ENCODE measurements around the gene ATG9B. TPM values are rescaled to one million over a fixed set of nuclear protein-coding genes. Genes with fewer than 3 reads are reported as not detected.

The ATG9B gene
- total RNA-seq, 1 experiment from 2014 or later: 13.7 TPM

GRCh38 chr7:151057989-151058780 lies 33.9 kb upstream of the ATG9B start:
- Histone ChIP-seq H3K27me3 (ENCODE audit: insufficient read depth, low read depth) (no peaks in the 10 kb centered on the region), H3K4me3 (peak overlapping the region; percentile 82), H3K36me3 (ENCODE audit: low read depth) (no peaks in the 10 kb centered on the region), H3K9me3 (ENCODE audit: insufficient read depth, low read depth) (no peaks in the 10 kb centered on the region), H3K9me2 (ENCODE audit: insufficient read depth) (no peaks in the 10 kb centered on the region), H3K4me2 (peak overlapping the region; percentile 98), H4K20me1 (ENCODE audit: insufficient read depth) (no peaks in the 10 kb centered on the region; the same call in 1 of the 2 replicates), H3K79me2 (ENCODE audit: low read depth) (peaks cover 27% of the 10 kb centered on the region), H3K4me1 (replicated peaks; ENCODE audit: insufficient read depth) (peaks cover 43% of the 10 kb centered on the region), H3F3A (ENCODE audit: insufficient read depth, low read depth) (peaks cover 42% of the 10 kb centered on the region; the same call in 1 of the 2 replicates), H2AFZ (peak overlapping the region; percentile 88), H3K27ac (peak overlapping the region; percentile 41)
- no peak for TF ChIP-seq EZH2 (IDR thresholded peaks at IDR 0.05; ENCODE audit: low read depth)
- TF ChIP-seq, protein P1, sequence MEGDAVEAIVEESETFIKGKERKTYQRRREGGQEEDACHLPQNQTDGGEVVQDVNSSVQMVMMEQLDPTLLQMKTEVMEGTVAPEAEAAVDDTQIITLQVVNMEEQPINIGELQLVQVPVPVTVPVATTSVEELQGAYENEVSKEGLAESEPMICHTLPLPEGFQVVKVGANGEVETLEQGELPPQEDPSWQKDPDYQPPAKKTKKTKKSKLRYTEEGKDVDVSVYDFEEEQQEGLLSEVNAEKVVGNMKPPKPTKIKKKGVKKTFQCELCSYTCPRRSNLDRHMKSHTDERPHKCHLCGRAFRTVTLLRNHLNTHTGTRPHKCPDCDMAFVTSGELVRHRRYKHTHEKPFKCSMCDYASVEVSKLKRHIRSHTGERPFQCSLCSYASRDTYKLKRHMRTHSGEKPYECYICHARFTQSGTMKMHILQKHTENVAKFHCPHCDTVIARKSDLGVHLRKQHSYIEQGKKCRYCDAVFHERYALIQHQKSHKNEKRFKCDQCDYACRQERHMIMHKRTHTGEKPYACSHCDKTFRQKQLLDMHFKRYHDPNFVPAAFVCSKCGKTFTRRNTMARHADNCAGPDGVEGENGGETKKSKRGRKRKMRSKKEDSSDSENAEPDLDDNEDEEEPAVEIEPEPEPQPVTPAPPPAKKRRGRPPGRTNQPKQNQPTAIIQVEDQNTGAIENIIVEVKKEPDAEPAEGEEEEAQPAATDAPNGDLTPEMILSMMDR (conservative IDR thresholded peaks at IDR 0.05): no peak
- intact Hi-C loops (cut with micrococcal nuclease; ENCODE audit: unreplicated experiment): loop anchor here (1.0 kb wide), 6 partner anchors 19 to 169 kb away; partner anchors contain the start of genes ABCB8, ABCF2 and AGAP3
- CTCF ChIA-PET: no interaction called here
- POLR2A ChIA-PET (ENCODE audit: unreplicated experiment): interaction anchor here (0.6 to 1.0 kb wide), 4 partner anchors 20 to 34 kb away, joined by 3 to 8 read pairs (median 4); partner anchors contain the start of genes ABCB8 and ATG9B
- BruUV-seq (replicated peaks): TSS peak; percentile 75
- peak; percentile 99 to 100 for DNase-seq

GRCh38 chr7:151057506-151057988 lies 33.3 kb upstream of the ATG9B start, which contains the start of gene CDK5:
TSS of gene CDK5 (minus strand) at chr7:151057897. CDS start at chr7:151057848, 49 bp downstream.
- Histone ChIP-seq H3K36me3 (ENCODE audit: low read depth) (no peaks in the 10 kb centered on the region), H3K4me1 (replicated peaks; ENCODE audit: insufficient read depth) (peaks cover 38% of the 10 kb centered on the region), H3F3A (ENCODE audit: insufficient read depth, low read depth) (peaks cover 41% of the 10 kb centered on the region; the same call in 1 of the 2 replicates), H3K4me3 (peak within 1 kb of the TSS; percentile 82), H3K27ac (peak within 1 kb of the TSS; percentile 41), H3K9me2 (ENCODE audit: insufficient read depth) (no peaks in the 10 kb centered on the region), H3K27me3 (ENCODE audit: insufficient read depth, low read depth) (no peaks in the 10 kb centered on the region), H2AFZ (peak within 1 kb of the TSS; percentile 88), H3K79me2 (ENCODE audit: low read depth) (peaks cover 27% of the 10 kb centered on the region), H4K20me1 (ENCODE audit: insufficient read depth) (no peaks in the 10 kb centered on the region; the same call in 1 of the 2 replicates), H3K9me3 (ENCODE audit: insufficient read depth, low read depth) (no peaks in the 10 kb centered on the region), H3K4me2 (peak within 1 kb of the TSS; percentile 98)
- ChIA-PET CTCF (no interaction called here), POLR2A (ENCODE audit: unreplicated experiment) (interaction anchor here (1.0 kb wide), 1 partner anchor 29 kb away, joined by 3 read pairs; the partner anchor contains the start of gene ABCB8)
- no peak for DNase-seq
- intact Hi-C loops (cut with micrococcal nuclease; ENCODE audit: unreplicated experiment): no loop called here
- no peak for TF ChIP-seq EZH2 (IDR thresholded peaks at IDR 0.05; ENCODE audit: low read depth)
- TF ChIP-seq, protein P1 (conservative IDR thresholded peaks at IDR 0.05): no peak
- BruUV-seq (replicated peaks): no TSS peak

DNA sequence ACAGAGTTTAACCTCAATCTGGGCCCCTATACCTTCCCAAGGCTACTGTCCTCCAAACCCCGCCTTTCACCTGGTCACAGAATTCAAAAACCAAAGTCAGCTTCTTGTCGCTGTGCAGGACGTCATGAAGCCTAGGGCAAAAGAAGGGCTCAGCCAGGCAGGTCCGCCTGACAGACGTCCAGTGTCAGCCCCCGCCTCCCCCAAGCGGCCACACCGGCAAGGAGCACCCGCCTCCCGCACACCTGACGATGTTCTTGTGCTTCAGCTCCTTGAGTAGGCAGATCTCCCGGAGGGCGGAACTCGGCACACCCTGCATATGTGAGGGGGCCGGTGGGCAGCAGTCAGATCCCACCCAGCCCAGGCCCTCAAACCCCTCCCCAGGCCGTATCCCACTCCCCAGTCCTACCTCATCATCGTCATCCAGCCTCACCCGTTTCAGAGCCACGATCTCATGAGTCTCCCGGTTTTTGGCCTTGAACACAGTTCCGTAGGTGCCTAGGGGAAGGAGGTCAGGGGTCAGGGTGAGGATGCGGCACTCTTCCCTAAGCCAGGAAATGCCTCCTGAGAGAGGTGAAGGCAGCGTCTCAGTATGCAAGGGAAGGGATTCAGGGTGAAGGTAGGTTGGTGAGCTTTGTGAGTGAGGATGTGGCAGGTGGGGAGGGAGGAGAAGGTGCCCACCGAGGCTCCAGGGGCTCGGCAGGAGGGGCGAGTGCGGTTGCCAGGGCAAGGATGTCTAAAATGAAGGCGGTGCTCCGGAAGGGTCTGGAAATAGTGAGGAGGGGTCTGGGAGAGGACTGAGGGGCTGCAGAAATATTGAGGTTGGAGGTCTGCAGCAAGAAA lies 32.6 kb upstream of the ATG9B start:
- Histone ChIP-seq H3K27me3 (ENCODE audit: insufficient read depth, low read depth) (no peaks in the 10 kb centered on the region), H3K4me2 (peak overlapping the region; percentile 98), H2AFZ (peak overlapping the region; percentile 88), H3K27ac (no peak overlapping the region), H3K36me3 (ENCODE audit: low read depth) (no peaks in the 10 kb centered on the region), H3K9me2 (ENCODE audit: insufficient read depth) (no peaks in the 10 kb centered on the region), H4K20me1 (ENCODE audit: insufficient read depth) (no peaks in the 10 kb centered on the region; the same call in 1 of the 2 replicates), H3F3A (ENCODE audit: insufficient read depth, low read depth) (peaks cover 35% of the 10 kb centered on the region; the same call in 1 of the 2 replicates), H3K4me1 (replicated peaks; ENCODE audit: insufficient read depth) (peaks cover 32% of the 10 kb centered on the region), H3K9me3 (ENCODE audit: insufficient read depth, low read depth) (no peaks in the 10 kb centered on the region), H3K4me3 (peak overlapping the region; percentile 82), H3K79me2 (ENCODE audit: low read depth) (peaks cover 25% of the 10 kb centered on the region)
- TF ChIP-seq EZH2 (IDR thresholded peaks at IDR 0.05; ENCODE audit: low read depth): no peak
- TF ChIP-seq, protein P1 (conservative IDR thresholded peaks at IDR 0.05): no peak
- ChIA-PET CTCF (no interaction called here), POLR2A (ENCODE audit: unreplicated experiment) (interaction anchor here (1.0 kb wide), 1 partner anchor 29 kb away, joined by 3 read pairs; the partner anchor contains the start of gene ABCB8)
- intact Hi-C loops (cut with micrococcal nuclease; ENCODE audit: unreplicated experiment): no loop called here
- no TSS peak for BruUV-seq (replicated peaks)
- no peak for DNase-seq
